Epithelial cell of proximal tubule (primary cell): Measurements from ENCODE around the gene SIM2. TPM values are rescaled to one million over a fixed set of nuclear protein-coding genes. Genes with fewer than 3 reads are reported as not detected.
A peak's percentile ranks its signal among the peaks of the same experiment; 100 is the strongest.

Experiments used
- DNase-seq: peaks from one replicate; pipeline ENCODE4 v3.0.0-alpha.2; 2011; ENCODE audit warnings: low read depth
- H3K4me3 ChIP-seq: 2 replicates; pipeline ENCODE4 v1.5.1; 2011; ENCODE audit warnings: low read depth, mild to moderate bottlenecking, low read length
- total RNA-seq: library from RNA; depleted of rRNA; stranded (reverse); fragments of >200 nt; gene quantifications from 2 replicates; pipeline ENCODE4 v1.2.3, GENCODE V29; 2015
- TF ChIP-seq, protein P1 (sequence below): conservative IDR thresholded peaks from 2 replicates; pipeline ENCODE4 v1.5.1; 2012; ENCODE audit warnings: low read depth, mild to moderate bottlenecking, low read length

Gene SIM2
- total RNA-seq, 1 donor from 2014 or later = 22.3 TPM

DNA sequence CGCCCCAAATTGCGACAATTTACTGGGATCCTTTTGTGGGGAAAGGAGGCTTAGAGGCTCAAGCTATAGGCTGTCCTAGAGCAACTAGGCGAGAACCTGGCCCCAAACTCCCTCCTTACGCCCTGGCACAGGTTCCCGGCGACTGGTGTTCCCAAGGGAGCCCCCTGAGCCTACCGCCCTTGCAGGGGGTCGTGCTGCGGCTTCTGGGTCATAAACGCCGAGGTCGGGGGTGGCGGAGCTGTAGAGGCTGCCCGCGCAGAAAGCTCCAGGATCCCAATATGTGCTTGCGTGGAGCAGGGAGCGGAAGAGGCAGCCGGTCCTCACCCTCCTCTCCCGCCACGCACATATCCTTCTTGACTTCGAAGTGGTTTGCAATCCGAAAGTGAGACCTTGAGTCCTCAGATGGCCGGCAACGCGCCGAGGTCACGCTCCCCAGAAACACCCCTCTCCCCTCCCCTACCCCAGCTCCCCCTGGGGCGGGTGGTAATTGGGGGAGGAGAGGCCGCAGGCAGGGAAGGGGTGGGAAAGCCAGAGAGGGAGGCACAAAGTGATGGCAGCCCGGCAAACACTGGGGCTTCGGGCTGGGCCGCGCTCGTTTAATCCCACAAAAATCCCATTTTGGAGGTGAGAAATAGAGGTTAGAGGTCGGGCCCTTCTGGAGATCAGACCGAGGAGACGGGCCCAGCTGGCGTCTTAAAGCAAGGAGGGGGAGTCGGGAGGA, 6.2 kb downstream of the SIM2 start:
- TF ChIP-seq, protein P1, sequence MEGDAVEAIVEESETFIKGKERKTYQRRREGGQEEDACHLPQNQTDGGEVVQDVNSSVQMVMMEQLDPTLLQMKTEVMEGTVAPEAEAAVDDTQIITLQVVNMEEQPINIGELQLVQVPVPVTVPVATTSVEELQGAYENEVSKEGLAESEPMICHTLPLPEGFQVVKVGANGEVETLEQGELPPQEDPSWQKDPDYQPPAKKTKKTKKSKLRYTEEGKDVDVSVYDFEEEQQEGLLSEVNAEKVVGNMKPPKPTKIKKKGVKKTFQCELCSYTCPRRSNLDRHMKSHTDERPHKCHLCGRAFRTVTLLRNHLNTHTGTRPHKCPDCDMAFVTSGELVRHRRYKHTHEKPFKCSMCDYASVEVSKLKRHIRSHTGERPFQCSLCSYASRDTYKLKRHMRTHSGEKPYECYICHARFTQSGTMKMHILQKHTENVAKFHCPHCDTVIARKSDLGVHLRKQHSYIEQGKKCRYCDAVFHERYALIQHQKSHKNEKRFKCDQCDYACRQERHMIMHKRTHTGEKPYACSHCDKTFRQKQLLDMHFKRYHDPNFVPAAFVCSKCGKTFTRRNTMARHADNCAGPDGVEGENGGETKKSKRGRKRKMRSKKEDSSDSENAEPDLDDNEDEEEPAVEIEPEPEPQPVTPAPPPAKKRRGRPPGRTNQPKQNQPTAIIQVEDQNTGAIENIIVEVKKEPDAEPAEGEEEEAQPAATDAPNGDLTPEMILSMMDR = no peak
- H3K4me3 ChIP-seq = peak overlapping the region; percentile 55
- no peak for DNase-seq

DNA sequence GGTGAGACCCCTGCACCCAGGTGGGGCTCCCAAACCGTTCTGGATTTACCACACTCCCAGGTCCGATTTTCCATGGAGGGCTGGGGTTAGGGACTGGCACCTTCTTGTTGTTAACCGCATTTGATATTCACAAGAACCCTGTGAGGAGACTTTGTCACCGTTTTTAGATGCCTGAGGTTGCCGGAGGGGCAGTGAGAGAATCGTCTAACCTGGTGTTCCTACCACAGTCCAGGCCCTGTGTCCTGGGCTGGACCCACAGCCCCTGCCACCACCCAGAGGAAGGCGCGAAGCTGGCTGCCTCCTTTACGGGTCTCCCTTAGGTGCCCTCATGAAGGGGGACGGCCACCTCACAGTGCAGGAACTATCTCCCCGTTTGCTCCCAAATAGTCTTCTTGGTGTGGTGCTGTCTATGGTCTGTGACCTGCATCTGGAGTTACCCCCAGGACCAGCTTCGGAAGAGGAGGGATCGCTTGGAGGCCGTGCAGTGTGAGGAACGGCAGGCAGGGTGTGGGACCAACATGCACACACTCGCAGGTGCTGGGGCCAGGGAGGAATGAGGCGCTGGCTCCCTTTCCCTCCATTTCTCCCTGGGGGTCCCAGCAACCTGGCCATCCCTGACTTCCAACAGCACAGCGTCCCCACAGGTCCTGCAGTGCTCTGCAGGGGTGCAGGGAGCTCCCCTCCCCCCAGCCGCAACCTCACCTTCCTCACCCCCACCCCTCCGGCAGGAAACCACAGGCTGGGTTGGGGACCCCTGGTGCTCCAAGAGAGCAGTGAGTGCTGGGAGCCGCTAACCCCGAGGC, 7.0 kb downstream of the SIM2 start:
- TF ChIP-seq, protein P1 = peak; percentile 37
- DNase-seq = no peak
- H3K4me3 ChIP-seq = peak overlapping the region; percentile 55

DNA sequence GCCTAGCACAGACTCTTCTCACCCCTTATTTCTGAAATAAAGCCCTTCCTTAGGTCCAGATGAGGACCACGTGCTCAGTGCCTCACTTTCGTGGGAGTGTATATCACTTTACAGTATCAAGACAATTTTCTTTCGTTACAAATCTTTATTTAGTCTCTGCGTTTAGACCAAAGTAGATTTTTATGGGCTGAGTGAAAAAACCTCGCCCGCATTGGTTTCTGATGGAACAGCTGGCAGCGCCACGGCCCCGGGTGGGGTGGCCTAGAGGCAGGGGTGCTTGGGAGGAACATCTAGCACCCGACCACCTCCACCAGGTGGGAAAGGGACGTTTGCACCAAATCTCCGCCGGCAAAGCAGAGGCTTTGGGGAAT, 7.6 kb downstream of the SIM2 start:
- no peak for DNase-seq
- peak overlapping the region; percentile 55 for H3K4me3 ChIP-seq
- TF ChIP-seq, protein P1 = no peak

DNA sequence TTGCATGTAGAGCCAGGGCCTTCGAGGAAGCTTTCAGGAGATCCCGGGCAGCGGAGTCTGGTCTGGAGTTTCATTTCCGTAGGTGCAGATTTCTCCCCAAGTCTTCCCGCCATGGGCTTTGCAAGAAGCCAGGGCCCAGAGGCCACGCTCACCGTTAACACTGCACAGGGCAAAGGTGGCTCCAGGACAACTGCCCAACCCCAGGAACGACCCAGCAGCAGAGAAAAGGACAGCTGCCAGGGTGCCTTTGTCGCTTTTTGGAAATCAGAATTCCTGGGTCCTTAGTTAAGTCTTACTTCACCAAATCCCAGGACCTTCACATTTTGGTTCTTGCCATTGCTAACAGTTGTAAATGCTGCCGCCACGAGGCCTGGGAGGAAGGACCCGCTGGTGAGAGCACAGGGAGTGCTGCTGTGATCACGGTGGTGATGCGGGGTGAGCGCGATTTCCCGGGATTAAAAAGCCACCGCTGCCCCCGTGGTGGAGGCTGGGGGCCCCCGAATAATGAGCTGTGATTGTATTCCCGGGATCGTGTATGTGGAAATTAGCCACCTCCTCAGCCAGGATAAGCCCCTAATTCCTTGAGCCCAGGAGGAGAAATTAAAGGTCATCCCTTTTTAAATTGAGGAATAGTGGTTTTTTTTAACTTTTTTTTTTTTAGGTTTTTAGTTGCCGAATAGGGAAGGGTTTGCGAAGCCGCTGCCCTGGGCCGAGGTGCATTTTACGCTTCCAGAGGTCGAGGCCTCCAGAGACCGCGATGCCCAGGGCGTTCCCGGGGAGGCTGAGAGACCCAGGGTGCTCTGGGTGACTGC, 8.2 kb downstream of the SIM2 start:
- no peak for DNase-seq
- TF ChIP-seq, protein P1 = peak; percentile 18
- peak overlapping the region; percentile 55 for H3K4me3 ChIP-seq

DNA sequence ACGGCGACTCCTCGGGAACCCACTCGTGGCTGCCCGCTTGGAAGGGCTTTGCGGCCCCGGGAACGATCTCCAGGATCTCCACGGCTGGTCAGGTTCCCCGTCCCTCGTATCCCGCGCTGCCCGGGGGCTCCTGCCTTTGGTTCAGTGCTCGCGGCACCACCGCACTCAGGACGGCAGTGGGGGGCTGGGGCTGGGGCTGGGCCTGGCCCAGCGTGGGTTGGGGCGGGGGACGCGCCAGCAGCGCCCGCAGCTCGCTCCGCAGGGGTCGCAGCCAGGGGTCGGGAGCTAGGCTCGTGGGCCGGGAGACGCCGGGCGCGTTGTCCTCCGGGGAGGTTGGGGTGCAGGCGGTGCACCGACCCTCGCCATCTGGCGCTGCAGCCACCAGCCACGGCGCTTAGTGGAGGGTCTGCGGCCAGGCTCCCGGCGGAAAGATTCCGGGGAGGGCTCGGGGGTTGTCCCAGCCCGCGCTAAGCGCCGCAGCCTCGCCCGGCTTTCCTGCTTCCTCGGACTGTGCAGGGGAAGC, 8.9 kb downstream of the SIM2 start:
- H3K4me3 ChIP-seq = peak overlapping the region; percentile 55
- TF ChIP-seq, protein P1 = no peak
- DNase-seq = no peak

DNA sequence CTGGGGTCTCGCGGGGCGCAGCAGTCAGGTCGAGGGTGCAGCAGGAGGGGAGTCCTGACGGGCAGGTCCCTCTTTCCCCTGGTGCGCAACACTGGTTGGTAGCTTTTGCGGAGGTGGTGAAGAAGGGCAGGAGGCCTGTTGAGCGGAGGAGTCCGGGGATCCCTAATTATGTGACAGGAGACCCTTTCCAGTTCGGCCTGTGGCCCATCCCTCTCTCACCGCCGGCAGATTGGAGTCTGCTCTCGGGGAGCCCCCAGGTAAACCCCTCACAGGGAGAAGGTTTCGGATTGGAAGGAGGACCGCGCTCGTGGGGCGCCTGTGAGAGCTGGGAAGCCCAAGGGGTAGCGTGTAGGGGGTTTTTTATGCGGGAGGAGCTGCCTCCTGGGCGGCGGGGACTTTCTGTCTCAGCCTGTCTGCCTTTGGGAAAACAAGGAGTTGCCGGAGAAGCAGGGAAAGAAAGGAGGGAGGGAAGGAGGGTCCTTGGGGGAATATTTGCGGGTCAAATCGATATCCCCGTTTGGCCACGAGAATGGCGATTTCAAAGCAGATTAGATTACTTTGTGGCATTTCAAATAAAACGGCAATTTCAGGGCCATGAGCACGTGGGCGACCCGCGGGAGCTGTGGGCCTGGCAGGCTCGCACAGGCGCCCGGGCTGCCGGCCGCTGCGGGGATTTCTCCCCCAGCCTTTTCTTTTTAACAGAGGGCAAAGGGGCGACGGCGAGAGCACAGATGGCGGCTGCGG, 9.5 kb downstream of the SIM2 start:
- TF ChIP-seq, protein P1 = no peak
- H3K4me3 ChIP-seq = peak overlapping the region; percentile 55
- DNase-seq = no peak
